ENCODE data around the gene TRAPPC6A. TPM values are rescaled to one million over a fixed set of nuclear protein-coding genes. Genes with fewer than 3 reads are reported as not detected.

TRAPPC6A gene
- total RNA-seq, 1 donor from 2014 or later = 14.7 TPM

DNA sequence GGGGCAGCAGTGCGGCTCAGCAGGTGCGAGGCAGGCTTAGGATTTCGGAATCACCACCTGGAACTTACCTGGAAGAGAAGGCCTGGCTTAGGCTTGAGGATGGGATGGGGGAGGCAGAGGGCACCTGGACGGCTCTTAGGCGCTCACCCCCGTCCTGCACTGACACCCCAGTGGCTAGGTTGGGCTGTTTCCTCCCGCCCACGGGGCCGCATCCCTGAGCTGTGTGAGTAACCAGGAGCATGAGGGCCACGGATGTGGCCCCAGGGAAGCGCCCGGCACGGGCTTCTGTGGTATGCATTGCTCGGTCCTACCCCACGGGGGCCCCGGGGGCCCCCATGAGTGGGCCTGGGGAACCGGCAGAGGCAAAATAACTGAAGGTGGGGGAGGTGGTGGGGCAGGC, 14.9 kb downstream of the TRAPPC6A start:
- no peak overlapping the region for H3K4me3 Mint-ChIP-seq (ENCODE audit: unreplicated experiment)
- Histone ChIP-seq H3K4me1 (ENCODE audit: insufficient read depth, low read length) (peaks cover 7% of the 10 kb centered on the region), H3K9ac (ENCODE audit: low read length) (no peak overlapping the region), H3K4me2 (ENCODE audit: low read length) (no peak overlapping the region), H3K36me3 (ENCODE audit: insufficient read depth, low read length) (no peaks in the 10 kb centered on the region), H3K4me3 (ENCODE audit: insufficient read depth, low read depth, low read length) (no peak overlapping the region), H3K27ac (ENCODE audit: low read depth, low read length) (no peak overlapping the region), H3K27me3 (ENCODE audit: insufficient read depth, low read length) (peaks cover 2% of the 10 kb centered on the region), H2AFZ (ENCODE audit: low read depth, low read length) (no peak overlapping the region), H3K79me2 (ENCODE audit: insufficient read depth, low read length) (no peaks in the 10 kb centered on the region), H3K9me3 (ENCODE audit: insufficient read depth, low read depth, low read length) (no peaks in the 10 kb centered on the region), H4K20me1 (ENCODE audit: insufficient read depth, low read length) (peaks cover 4% of the 10 kb centered on the region)
- DNase-seq (ENCODE audit: low read depth) (no peak), FAIRE-seq (no peak)
- H3K27me3 Mint-ChIP-seq (ENCODE audit: low read depth, unreplicated experiment) = peaks cover 10% of the 10 kb centered on the region
- TF ChIP-seq, protein P1, sequence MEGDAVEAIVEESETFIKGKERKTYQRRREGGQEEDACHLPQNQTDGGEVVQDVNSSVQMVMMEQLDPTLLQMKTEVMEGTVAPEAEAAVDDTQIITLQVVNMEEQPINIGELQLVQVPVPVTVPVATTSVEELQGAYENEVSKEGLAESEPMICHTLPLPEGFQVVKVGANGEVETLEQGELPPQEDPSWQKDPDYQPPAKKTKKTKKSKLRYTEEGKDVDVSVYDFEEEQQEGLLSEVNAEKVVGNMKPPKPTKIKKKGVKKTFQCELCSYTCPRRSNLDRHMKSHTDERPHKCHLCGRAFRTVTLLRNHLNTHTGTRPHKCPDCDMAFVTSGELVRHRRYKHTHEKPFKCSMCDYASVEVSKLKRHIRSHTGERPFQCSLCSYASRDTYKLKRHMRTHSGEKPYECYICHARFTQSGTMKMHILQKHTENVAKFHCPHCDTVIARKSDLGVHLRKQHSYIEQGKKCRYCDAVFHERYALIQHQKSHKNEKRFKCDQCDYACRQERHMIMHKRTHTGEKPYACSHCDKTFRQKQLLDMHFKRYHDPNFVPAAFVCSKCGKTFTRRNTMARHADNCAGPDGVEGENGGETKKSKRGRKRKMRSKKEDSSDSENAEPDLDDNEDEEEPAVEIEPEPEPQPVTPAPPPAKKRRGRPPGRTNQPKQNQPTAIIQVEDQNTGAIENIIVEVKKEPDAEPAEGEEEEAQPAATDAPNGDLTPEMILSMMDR (IDR thresholded peaks at IDR 0.05; ENCODE audit: insufficient read depth, low read depth, low read length) = no peak
- TF ChIP-seq EZH2 (IDR thresholded peaks at IDR 0.05; ENCODE audit: insufficient read depth, low read length) = no peak
- no peaks in the 10 kb centered on the region for H3K36me3 Mint-ChIP-seq (ENCODE audit: low read depth, unreplicated experiment)
- no peaks in the 10 kb centered on the region for H3K9me3 Mint-ChIP-seq (ENCODE audit: unreplicated experiment)
- H3K27ac Mint-ChIP-seq (ENCODE audit: unreplicated experiment) = no peak overlapping the region
- H3K4me1 Mint-ChIP-seq (ENCODE audit: low read depth, unreplicated experiment) = no peaks in the 10 kb centered on the region

DNA sequence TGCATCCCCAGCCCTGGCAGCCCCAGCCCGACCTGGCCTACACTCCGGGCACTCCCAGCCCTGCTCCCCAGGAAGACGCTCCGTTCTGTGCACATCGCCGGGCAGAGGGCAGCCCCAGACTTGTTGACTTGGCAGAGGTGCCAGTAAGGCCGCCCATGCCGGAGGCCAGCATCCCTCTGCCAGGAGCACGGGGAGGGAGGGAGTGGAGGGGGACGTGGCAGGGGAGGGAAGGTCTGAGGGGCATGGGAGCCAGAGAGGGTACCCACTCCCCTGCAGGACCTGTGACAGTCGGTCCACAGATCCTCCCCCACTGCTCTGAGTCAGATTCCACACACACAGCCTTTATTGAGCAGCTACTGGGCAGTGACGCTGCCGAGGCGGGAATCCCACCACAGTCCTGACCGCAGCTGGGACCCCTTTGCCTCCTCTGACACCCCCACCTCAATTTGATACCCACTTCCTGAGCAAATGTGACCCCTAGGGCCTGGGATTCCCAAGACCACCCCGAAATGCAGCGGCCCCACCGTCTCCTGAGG, 15.4 kb downstream of the TRAPPC6A start:
- Mint-ChIP-seq H3K36me3 (ENCODE audit: low read depth, unreplicated experiment) (peaks cover 3% of the 10 kb centered on the region), H3K4me3 (ENCODE audit: unreplicated experiment) (no peak overlapping the region), H3K27me3 (ENCODE audit: low read depth, unreplicated experiment) (peaks cover 15% of the 10 kb centered on the region), H3K4me1 (ENCODE audit: low read depth, unreplicated experiment) (no peaks in the 10 kb centered on the region), H3K9me3 (ENCODE audit: unreplicated experiment) (no peaks in the 10 kb centered on the region), H3K27ac (ENCODE audit: unreplicated experiment) (no peak overlapping the region)
- H2AFZ ChIP-seq (ENCODE audit: low read depth, low read length) = no peak overlapping the region
- no peaks in the 10 kb centered on the region for H3K36me3 ChIP-seq (ENCODE audit: insufficient read depth, low read length)
- peaks cover 4% of the 10 kb centered on the region for H4K20me1 ChIP-seq (ENCODE audit: insufficient read depth, low read length)
- H3K27me3 ChIP-seq (ENCODE audit: insufficient read depth, low read length) = peaks cover 2% of the 10 kb centered on the region
- H3K4me1 ChIP-seq (ENCODE audit: insufficient read depth, low read length) = peaks cover 7% of the 10 kb centered on the region
- no peak overlapping the region for H3K4me3 ChIP-seq (ENCODE audit: insufficient read depth, low read depth, low read length)
- TF ChIP-seq, protein P1 (IDR thresholded peaks at IDR 0.05; ENCODE audit: insufficient read depth, low read depth, low read length) = no peak
- no peak for TF ChIP-seq EZH2 (IDR thresholded peaks at IDR 0.05; ENCODE audit: insufficient read depth, low read length)
- no peak for FAIRE-seq
- H3K27ac ChIP-seq (ENCODE audit: low read depth, low read length) = no peak overlapping the region
- no peaks in the 10 kb centered on the region for H3K9me3 ChIP-seq (ENCODE audit: insufficient read depth, low read depth, low read length)
- no peak overlapping the region for H3K9ac ChIP-seq (ENCODE audit: low read length)
- H3K4me2 ChIP-seq (ENCODE audit: low read length) = no peak overlapping the region
- no peaks in the 10 kb centered on the region for H3K79me2 ChIP-seq (ENCODE audit: insufficient read depth, low read length)
- DNase-seq (ENCODE audit: low read depth) = no peak

DNA sequence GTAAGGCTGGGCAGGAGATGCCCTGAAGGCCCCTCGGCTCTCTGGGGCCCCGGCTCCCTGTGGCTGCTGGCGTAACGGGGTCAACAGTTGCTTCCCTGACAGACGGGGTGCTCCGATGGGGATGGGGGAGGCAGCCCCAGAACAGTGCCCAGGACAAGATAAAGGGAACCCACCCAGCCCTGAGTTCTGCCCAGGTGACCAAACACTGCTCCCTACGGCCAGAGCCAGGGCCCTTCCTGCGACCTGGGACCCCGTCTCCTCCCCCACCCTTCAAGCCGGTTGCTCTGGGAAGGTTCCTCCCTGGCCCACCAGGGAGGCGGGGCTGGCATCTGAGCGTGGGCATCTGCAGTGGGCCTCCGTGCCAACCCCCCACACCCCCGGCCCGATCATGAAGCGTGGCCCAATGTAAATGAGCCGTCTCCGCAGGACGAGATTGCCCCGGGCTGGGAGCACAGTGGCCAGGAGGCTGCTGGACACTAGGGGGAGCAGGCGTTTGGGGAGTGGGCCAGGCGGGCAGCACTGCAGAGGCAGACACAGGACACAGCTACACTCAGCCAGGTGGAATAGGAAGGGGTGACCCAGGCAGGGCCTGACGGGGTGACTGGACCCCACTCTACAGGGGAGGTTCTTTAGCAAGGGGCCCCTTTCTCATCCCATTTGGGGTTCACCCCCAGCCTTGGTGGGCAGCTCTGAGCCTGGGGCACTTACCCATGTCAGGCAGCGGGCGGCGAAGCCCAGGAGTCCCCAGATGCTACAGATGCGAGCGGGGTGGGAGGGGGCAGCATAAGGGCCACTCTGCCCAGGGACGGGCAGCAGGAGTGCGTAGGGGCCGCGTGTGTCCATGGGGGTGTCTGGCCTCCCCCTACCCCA, 16.1 kb downstream of the TRAPPC6A start:
- H3K27ac Mint-ChIP-seq (ENCODE audit: unreplicated experiment) = no peak overlapping the region
- no peak overlapping the region for H3K4me2 ChIP-seq (ENCODE audit: low read length)
- peaks cover 7% of the 10 kb centered on the region for H3K4me1 ChIP-seq (ENCODE audit: insufficient read depth, low read length)
- H3K27ac ChIP-seq (ENCODE audit: low read depth, low read length) = no peak overlapping the region
- TF ChIP-seq, protein P1 (IDR thresholded peaks at IDR 0.05; ENCODE audit: insufficient read depth, low read depth, low read length) = peak; percentile 40
- no peak for TF ChIP-seq EZH2 (IDR thresholded peaks at IDR 0.05; ENCODE audit: insufficient read depth, low read length)
- H3K27me3 Mint-ChIP-seq (ENCODE audit: low read depth, unreplicated experiment) = peaks cover 19% of the 10 kb centered on the region
- H3K36me3 ChIP-seq (ENCODE audit: insufficient read depth, low read length) = no peaks in the 10 kb centered on the region
- H3K9me3 ChIP-seq (ENCODE audit: insufficient read depth, low read depth, low read length) = no peaks in the 10 kb centered on the region
- no peak overlapping the region for H3K9ac ChIP-seq (ENCODE audit: low read length)
- H3K79me2 ChIP-seq (ENCODE audit: insufficient read depth, low read length) = no peaks in the 10 kb centered on the region
- no peaks in the 10 kb centered on the region for H3K9me3 Mint-ChIP-seq (ENCODE audit: unreplicated experiment)
- no peak overlapping the region for H3K4me3 ChIP-seq (ENCODE audit: insufficient read depth, low read depth, low read length)
- DNase-seq (ENCODE audit: low read depth) (no peak), FAIRE-seq (no peak)
- H3K4me1 Mint-ChIP-seq (ENCODE audit: low read depth, unreplicated experiment) = no peaks in the 10 kb centered on the region
- no peak overlapping the region for H2AFZ ChIP-seq (ENCODE audit: low read depth, low read length)
- H3K27me3 ChIP-seq (ENCODE audit: insufficient read depth, low read length) = peaks cover 2% of the 10 kb centered on the region
- no peak overlapping the region for H3K4me3 Mint-ChIP-seq (ENCODE audit: unreplicated experiment)
- peaks cover 3% of the 10 kb centered on the region for H3K36me3 Mint-ChIP-seq (ENCODE audit: low read depth, unreplicated experiment)
- peaks cover 4% of the 10 kb centered on the region for H4K20me1 ChIP-seq (ENCODE audit: insufficient read depth, low read length)
